Mesothelial cell of epicardium (in vitro differentiated cells): ENCODE results near the gene AK9. TPM values are rescaled to one million over a fixed set of nuclear protein-coding genes. Genes with fewer than 3 reads are reported as not detected.

Source experiments
- DNase-seq, 2 experiments: peaks; one replicate each; pipeline ENCODE4 v3.0.0; 2021; ENCODE audit warnings: low spot score in 2 of 2; ENCODE audit not compliant: unreplicated experiment in 2 of 2
- H3K27ac Mint-ChIP-seq: 2 replicates; pipeline ENCODE4 v1.8.0; 2021; ENCODE audit warnings: mixed read lengths
- H3K27me3 Mint-ChIP-seq: 2 replicates; pipeline ENCODE4 v1.8.0; 2021; ENCODE audit warnings: low read depth, mixed read lengths
- H3K36me3 Mint-ChIP-seq: 2 replicates; pipeline ENCODE4 v1.8.0; 2021; ENCODE audit warnings: mixed read lengths
- H3K4me1 Mint-ChIP-seq: 2 replicates; pipeline ENCODE4 v1.8.0; 2021; ENCODE audit warnings: mixed read lengths
- H3K4me3 Mint-ChIP-seq: 2 replicates; pipeline ENCODE4 v1.8.0; 2021; ENCODE audit warnings: mild to moderate bottlenecking, moderate library complexity, mixed read lengths
- H3K9me3 Mint-ChIP-seq: 2 replicates; pipeline ENCODE4 v1.8.0; 2021; ENCODE audit warnings: mixed read lengths
- total RNA-seq: library from RNA; stranded (reverse); gene quantifications from 3 replicates; pipeline ENCODE4 v1.2.1, GENCODE V29; 2021
- TF ChIP-seq, protein P1 (sequence below): fragments of 200-600 bp; sonication (generic); IDR thresholded peaks from one replicate; pipeline ENCODE4 v1.5.0; 2021; ENCODE audit warnings: antibody characterized with exemption; ENCODE audit not compliant: unreplicated experiment

Gene AK9
- total RNA-seq: 6.7 to 7.8 TPM (median 7.3 TPM) in 3 replicates

DNA sequence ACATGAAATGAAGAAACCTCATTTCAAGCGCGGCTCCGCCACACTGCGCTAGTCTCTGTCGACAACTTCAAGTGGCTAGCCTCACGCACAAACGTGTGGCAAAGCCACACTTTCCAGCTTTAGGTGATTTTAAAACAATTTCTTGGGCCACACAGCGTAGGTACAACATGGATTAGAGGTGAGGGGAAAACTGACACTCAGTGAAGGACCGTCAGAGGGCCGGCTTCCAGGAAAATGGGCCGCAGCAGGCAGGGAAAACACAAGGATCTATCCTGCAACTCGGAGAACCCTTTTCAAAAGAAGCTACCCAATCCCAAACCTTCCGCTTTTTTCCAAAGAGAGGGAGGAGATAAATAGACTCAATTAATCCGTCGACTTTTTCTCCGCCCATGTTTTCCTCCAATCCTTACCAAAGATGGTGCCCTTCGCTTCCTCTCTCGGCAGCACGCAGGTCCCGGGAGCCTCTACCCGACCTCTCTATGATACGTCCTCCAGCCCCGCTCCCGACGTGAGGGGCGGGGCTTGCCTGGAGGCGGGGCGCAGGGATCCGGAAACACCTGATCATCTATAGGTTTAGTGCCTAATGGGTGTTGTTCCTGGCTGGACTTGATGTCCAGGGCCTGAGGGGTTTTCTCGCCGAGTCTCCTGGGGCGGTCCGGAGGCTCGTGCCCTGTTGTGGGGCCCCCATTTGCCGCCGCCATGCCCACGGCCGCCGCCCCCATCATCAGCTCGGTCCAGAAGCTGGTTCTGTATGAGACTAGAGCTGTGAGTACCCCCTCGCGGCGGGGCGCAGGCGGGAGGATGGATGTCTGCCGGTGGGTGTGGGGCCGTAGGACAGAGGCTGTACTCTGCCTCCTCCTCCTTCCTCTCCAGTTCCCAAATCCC lies at the start of gene AK9, which contains the start of gene FIG4:
TSS of gene AK9 (minus strand) at position 466 of the 885 bp plus-strand sequence. CDS start 15,457 bp downstream, outside the sequence.
TSS of gene FIG4 (plus strand) at position 560 of the 885 bp plus-strand sequence. CDS start at position 700, 140 bp downstream.
- H3K27me3 Mint-ChIP-seq: peaks cover 14% of the 10 kb centered on the region
- peak; percentile 79 to 90 for DNase-seq
- TF ChIP-seq, protein P1, sequence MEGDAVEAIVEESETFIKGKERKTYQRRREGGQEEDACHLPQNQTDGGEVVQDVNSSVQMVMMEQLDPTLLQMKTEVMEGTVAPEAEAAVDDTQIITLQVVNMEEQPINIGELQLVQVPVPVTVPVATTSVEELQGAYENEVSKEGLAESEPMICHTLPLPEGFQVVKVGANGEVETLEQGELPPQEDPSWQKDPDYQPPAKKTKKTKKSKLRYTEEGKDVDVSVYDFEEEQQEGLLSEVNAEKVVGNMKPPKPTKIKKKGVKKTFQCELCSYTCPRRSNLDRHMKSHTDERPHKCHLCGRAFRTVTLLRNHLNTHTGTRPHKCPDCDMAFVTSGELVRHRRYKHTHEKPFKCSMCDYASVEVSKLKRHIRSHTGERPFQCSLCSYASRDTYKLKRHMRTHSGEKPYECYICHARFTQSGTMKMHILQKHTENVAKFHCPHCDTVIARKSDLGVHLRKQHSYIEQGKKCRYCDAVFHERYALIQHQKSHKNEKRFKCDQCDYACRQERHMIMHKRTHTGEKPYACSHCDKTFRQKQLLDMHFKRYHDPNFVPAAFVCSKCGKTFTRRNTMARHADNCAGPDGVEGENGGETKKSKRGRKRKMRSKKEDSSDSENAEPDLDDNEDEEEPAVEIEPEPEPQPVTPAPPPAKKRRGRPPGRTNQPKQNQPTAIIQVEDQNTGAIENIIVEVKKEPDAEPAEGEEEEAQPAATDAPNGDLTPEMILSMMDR: no peak
- H3K4me3 Mint-ChIP-seq: peak within 1 kb of the TSS; percentile 85
- H3K27ac Mint-ChIP-seq: peak within 1 kb of the TSS; percentile 91
- H3K9me3 Mint-ChIP-seq: peaks cover 2% of the 10 kb centered on the region
- peaks cover 5% of the 10 kb centered on the region for H3K36me3 Mint-ChIP-seq
- peaks cover 21% of the 10 kb centered on the region for H3K4me1 Mint-ChIP-seq

DNA sequence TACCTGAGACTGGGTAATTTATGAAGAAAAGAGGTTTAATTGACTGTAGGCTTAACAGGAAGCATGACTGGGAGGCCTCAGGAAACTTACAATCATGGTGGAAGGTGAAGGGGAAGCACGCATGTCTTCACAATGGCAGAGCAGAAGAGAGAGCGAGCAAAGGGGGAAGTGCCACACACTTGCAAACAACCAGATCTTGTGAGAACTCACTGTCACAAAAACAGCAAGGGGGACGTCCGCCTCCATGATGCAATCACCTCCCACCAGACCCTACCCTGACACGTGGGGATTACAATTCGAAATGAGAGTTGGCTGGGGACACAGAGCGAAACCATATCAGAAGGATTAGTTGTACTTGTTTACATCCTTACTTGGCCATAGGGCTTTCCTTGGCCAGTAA lies 49.8 kb upstream of the AK9 start:
- H3K4me3 Mint-ChIP-seq: no peak overlapping the region
- H3K9me3 Mint-ChIP-seq: peaks cover 11% of the 10 kb centered on the region
- DNase-seq: no peak
- peaks cover 26% of the 10 kb centered on the region for H3K4me1 Mint-ChIP-seq
- H3K27ac Mint-ChIP-seq: no peak overlapping the region
- H3K36me3 Mint-ChIP-seq: peaks cover 40% of the 10 kb centered on the region
- no peaks in the 10 kb centered on the region for H3K27me3 Mint-ChIP-seq
- TF ChIP-seq, protein P1: no peak

- peak overlapping the region; percentile 44 for H3K27ac Mint-ChIP-seq
- no peak for DNase-seq
- peaks cover 26% of the 10 kb centered on the region for H3K4me1 Mint-ChIP-seq
- H3K9me3 Mint-ChIP-seq: peaks cover 11% of the 10 kb centered on the region
- no peak overlapping the region for H3K4me3 Mint-ChIP-seq
- H3K36me3 Mint-ChIP-seq: peaks cover 38% of the 10 kb centered on the region
- H3K27me3 Mint-ChIP-seq: no peaks in the 10 kb centered on the region
- TF ChIP-seq, protein P1: no peak
Observed at GRCh38 chr6:109739686-109740085, 48.7 kb upstream of the AK9 start.

- Mint-ChIP-seq H3K27me3 (no peaks in the 10 kb centered on the region), H3K4me3 (no peak overlapping the region), H3K4me1 (peaks cover 26% of the 10 kb centered on the region), H3K27ac (peak overlapping the region; percentile 31), H3K9me3 (peaks cover 11% of the 10 kb centered on the region), H3K36me3 (peaks cover 35% of the 10 kb centered on the region)
- no peak for DNase-seq
- TF ChIP-seq, protein P1: no peak
Observed at GRCh38 chr6:109738667-109739066, 47.7 kb upstream of the AK9 start.

- H3K4me3 Mint-ChIP-seq: no peak overlapping the region
- peak overlapping the region; percentile 31 for H3K27ac Mint-ChIP-seq
Observed at GRCh38 chr6:109738255-109738654, 47.3 kb upstream of the AK9 start.

More at GRCh38 chr6:109738255-109738654, 47.3 kb upstream of the AK9 start:
- Mint-ChIP-seq H3K4me1 (peaks cover 26% of the 10 kb centered on the region), H3K27me3 (no peaks in the 10 kb centered on the region), H3K9me3 (peaks cover 11% of the 10 kb centered on the region), H3K36me3 (peaks cover 35% of the 10 kb centered on the region)
- TF ChIP-seq, protein P1: no peak
- no peak for DNase-seq
